GM23338 (cell line): ENCODE results near the gene TRIM32. TPM values are rescaled to one million over a fixed set of nuclear protein-coding genes. Genes with fewer than 3 reads are reported as not detected.

ENCODE experiments used
- ATAC-seq: fragments of 200-7000 bp; cut with Tn5 transposase; 3 replicates; pipeline ENCODE4 v1.9.1; 2020
- DNase-seq: peaks from one replicate; pipeline ENCODE4 v3.0.0-alpha.2; 2015; ENCODE audit warnings: low spot score
- H2AFZ ChIP-seq: fragments of 200-600 bp; sonication (generic); 2 replicates; pipeline ENCODE4 v1.8.0; 2016; ENCODE audit warnings: antibody characterized with exemption, mild to moderate bottlenecking, moderate library complexity
- H3F3A ChIP-seq: fragments of 200-600 bp; sonication (generic); replicated peaks from 2 replicates; pipeline ENCODE4 v1.8.0; 2017; ENCODE audit warnings: antibody characterized with exemption, mixed run types, low read depth
- H3K27ac ChIP-seq: fragments of 200-600 bp; sonication (generic); 2 replicates; pipeline ENCODE4 v1.6.1; 2016; ENCODE audit warnings: low read depth
- H3K27me3 ChIP-seq: fragments of 200-600 bp; sonication (generic); 2 replicates; pipeline ENCODE4 v1.8.0; 2016; ENCODE audit warnings: mild to moderate bottlenecking, mixed run types, moderate library complexity; ENCODE audit not compliant: insufficient read depth
- H3K36me3 ChIP-seq: fragments of 200-600 bp; sonication (generic); 2 replicates; pipeline ENCODE4 v1.8.0; 2016; ENCODE audit warnings: mild to moderate bottlenecking; ENCODE audit not compliant: insufficient read depth
- H3K4me1 ChIP-seq: fragments of 200-600 bp; sonication (generic); 2 replicates; pipeline ENCODE4 v1.8.0; 2016; ENCODE audit warnings: mild to moderate bottlenecking, moderate library complexity; ENCODE audit not compliant: insufficient read depth
- H3K4me2 ChIP-seq: fragments of 200-600 bp; sonication (generic); 2 replicates; pipeline ENCODE4 v1.7.1; 2017; ENCODE audit warnings: mixed run types
- H3K4me3 ChIP-seq: fragments of 200-600 bp; sonication (generic); 2 replicates; pipeline ENCODE4 v1.6.1; 2016; ENCODE audit warnings: mixed run types
- H3K79me2 ChIP-seq: fragments of 200-600 bp; sonication (generic); replicated peaks from 2 replicates; pipeline ENCODE4 v1.8.0; 2017; ENCODE audit warnings: mild to moderate bottlenecking; ENCODE audit not compliant: insufficient read depth
- H3K9me2 ChIP-seq: fragments of 200-600 bp; sonication (generic); 2 replicates; pipeline ENCODE4 v1.8.0; 2017; ENCODE audit not compliant: insufficient read depth
- H4K20me1 ChIP-seq: fragments of 200-600 bp; sonication (generic); replicated peaks from 2 replicates; pipeline ENCODE4 v1.8.0; 2017; ENCODE audit warnings: mild to moderate bottlenecking; ENCODE audit not compliant: insufficient read depth
- H3K27ac Mint-ChIP-seq: 2 replicates; pipeline ENCODE4 v1.8.0; 2020; ENCODE audit warnings: inconsistent platforms, mild to moderate bottlenecking, moderate library complexity, mixed read lengths
- H3K27me3 Mint-ChIP-seq: 3 replicates; pipeline ENCODE4 v1.8.0; 2022; ENCODE audit warnings: low read depth, mild to moderate bottlenecking, moderate library complexity, mixed read lengths, inconsistent platforms; ENCODE audit not compliant: insufficient read depth, poor library complexity
- H3K36me3 Mint-ChIP-seq: 3 replicates; pipeline ENCODE4 v1.8.0; 2021; ENCODE audit warnings: low read depth, mild to moderate bottlenecking, inconsistent platforms, moderate library complexity, mixed read lengths
- H3K4me1 Mint-ChIP-seq: 3 replicates; pipeline ENCODE4 v1.8.0; 2020; ENCODE audit warnings: mild to moderate bottlenecking, inconsistent platforms, mixed read lengths
- H3K4me3 Mint-ChIP-seq: 3 replicates; pipeline ENCODE4 v1.8.0; 2021; ENCODE audit warnings: moderate library complexity, mild to moderate bottlenecking, inconsistent platforms, mixed read lengths
- H3K9me3 Mint-ChIP-seq: 3 replicates; pipeline ENCODE4 v1.8.0; 2020; ENCODE audit warnings: moderate library complexity, mild to moderate bottlenecking, inconsistent platforms, mixed read lengths
- CREB1 ChIP-seq: fragments of 250-450 bp; sonication (Bioruptor Pico); IDR thresholded peaks from 2 replicates; pipeline ENCODE4 v1.5.0; 2020; ENCODE audit warnings: low read depth, mild to moderate bottlenecking, moderate library complexity
- ETS1 ChIP-seq: IDR thresholded peaks from 2 replicates; pipeline ENCODE4 v1.6.1; 2016; ENCODE audit warnings: antibody characterized with exemption
- NANOG ChIP-seq: IDR thresholded peaks from 2 replicates; pipeline ENCODE4 v1.6.1; 2016; ENCODE audit warnings: antibody characterized with exemption, borderline replicate concordance
- STAT1 ChIP-seq: IDR thresholded peaks from one replicate; pipeline ENCODE4 v1.6.1; 2016; ENCODE audit warnings: antibody characterized with exemption; ENCODE audit not compliant: unreplicated experiment
- ZNF114 ChIP-seq: fragments of 250-450 bp; sonication (Bioruptor Pico); IDR thresholded peaks from 2 replicates; pipeline ENCODE4 v1.5.0; 2020; ENCODE audit warnings: mild to moderate bottlenecking, moderate library complexity
- ZNF331 ChIP-seq: fragments of 250-450 bp; sonication (Bioruptor Pico); IDR thresholded peaks from 2 replicates; pipeline ENCODE4 v1.5.0; 2020; ENCODE audit warnings: low read depth, mild to moderate bottlenecking, moderate library complexity
- ZNF462 ChIP-seq: fragments of 250-450 bp; sonication (Bioruptor Pico); IDR thresholded peaks from 2 replicates; pipeline ENCODE4 v1.5.0; 2020; ENCODE audit warnings: mild to moderate bottlenecking, moderate library complexity
- polyA plus RNA-seq: library from polyadenylated mRNA; unstranded; fragments of >200 nt; fragmentation: Nextera tagmentation; extraction: Ambion mirVana; gene quantifications from 2 replicates; pipeline ENCODE4 v1.2.1, GENCODE V29; 2016
- total RNA-seq: library from RNA; depleted of rRNA; stranded (reverse); fragments of >200 nt; shearing (Covaris generic); gene quantifications from 2 replicates; pipeline ENCODE4 v1.2.3, GENCODE V29; 2014

Gene TRIM32
- total and polyA plus RNA-seq, 2 experiments from 2014 or later = 6.7 to 16.3 TPM

GRCh38 chr9:116700882-116701865, 14.1 kb downstream of the TRIM32 start:
- Histone ChIP-seq H4K20me1 (peaks cover 13% of the 10 kb centered on the region; the same call in 1 of the 2 replicates), H3K36me3 (peaks cover 10% of the 10 kb centered on the region; the same call in 1 of the 2 replicates), H3K27ac (no peak overlapping the region), H3K9me2 (no peaks in the 10 kb centered on the region), H3K4me2 (no peak overlapping the region), H3K79me2 (0 out of 2 replicates have a peak, but pooled peaks cover 3% of the 10 kb centered on the region), H3K4me1 (peaks cover 6% of the 10 kb centered on the region; the same call in 1 of the 2 replicates), H3K4me3 (no peak overlapping the region), H3F3A (no peaks in the 10 kb centered on the region), H2AFZ (no peak overlapping the region), H3K27me3 (no peaks in the 10 kb centered on the region)
- ATAC-seq (no peak), DNase-seq (no peak)
- Mint-ChIP-seq H3K36me3 (peaks cover 24% of the 10 kb centered on the region), H3K27ac (no peak overlapping the region), H3K9me3 (no peaks in the 10 kb centered on the region; the same call in 2 of the 3 replicates), H3K4me1 (peaks cover 10% of the 10 kb centered on the region; the same call in 2 of the 3 replicates), H3K4me3 (no peak overlapping the region), H3K27me3 (peaks cover 1% of the 10 kb centered on the region)
- TF ChIP-seq ZNF462 (CRISPR knock-in tag) (no peak), CREB1 (CRISPR knock-in tag) (no peak), ETS1 (no peak), ZNF114 (CRISPR knock-in tag) (no peak), NANOG (no peak), STAT1 (no peak), ZNF331 (CRISPR knock-in tag) (no peak)
